Sigmoid colon (tissue), 7 donors: ENCODE measurements around the gene ATL2. TPM values are rescaled to one million over a fixed set of nuclear protein-coding genes. Genes with fewer than 3 reads are reported as not detected.

Experiments
- DNase-seq: peaks from one replicate; pipeline ENCODE4 v3.0.0-alpha.2; 2019
- H3K27ac ChIP-seq, 4 donors: fragments of 200-600 bp; sonication (generic); one replicate each; pipeline ENCODE4 v1.5.1; 2016 to 2019; ENCODE audit warnings: mild to moderate bottlenecking in 1 of 4
- H3K27me3 ChIP-seq, 3 donors: fragments of 200-600 bp; sonication (generic); one replicate each; pipeline ENCODE4 v1.5.1; 2019; ENCODE audit warnings: mild to moderate bottlenecking in 1 of 3
- H3K36me3 ChIP-seq, 4 donors: fragments of 200-600 bp; sonication (generic); one replicate each; pipeline ENCODE4 v1.5.1; 2016 to 2019
- H3K4me1 ChIP-seq, 4 donors: fragments of 200-600 bp; sonication (generic); one replicate each; pipeline ENCODE4 v1.5.1; 2017 to 2019
- H3K4me3 ChIP-seq, 4 donors: fragments of 200-600 bp; sonication (generic); one replicate each; pipeline ENCODE4 v1.5.1; 2017 to 2019; ENCODE audit warnings: mild to moderate bottlenecking in 2 of 4, moderate library complexity in 1 of 4
- H3K9me3 ChIP-seq, 4 donors: fragments of 200-600 bp in 3 of 4; sonication (generic) in 3 of 4; one replicate each; pipeline versions ENCODE4 v1.5.1 to v1.6.1; 2013 to 2019
- EP300 ChIP-seq, 4 donors: sonication (generic); formaldehyde crosslinking; IDR thresholded peaks; one replicate each; pipeline ENCODE4 v1.6.1; 2017; ENCODE audit warnings: antibody characterized with exemption in 4 of 4
- POLR2A ChIP-seq, 2 donors: fragments of 450-650 bp; IDR thresholded peaks; one replicate each; pipeline ENCODE4 v1.6.1; 2016; ENCODE audit warnings: antibody characterized with exemption in 2 of 2, mild to moderate bottlenecking in 2 of 2, moderate library complexity in 2 of 2
- POLR2AphosphoS5 ChIP-seq, 4 donors: sonication (generic); formaldehyde crosslinking; IDR thresholded peaks; one replicate each; pipeline ENCODE4 v1.6.1; 2017; ENCODE audit warnings: antibody characterized with exemption in 4 of 4
- WGBS, 2 donors: extraction: QIAGEN DNeasy Blood & Tissue Kit; methylation state at CpG; one replicate each; pipeline ENCODE4 v1.1.7; 2013; 5-methylcytosine and 5-hydroxymethylcytosine counted together
- intact Hi-C: fragments of 100-400 bp; cut with DNase I; formaldehyde crosslinking; loops from one replicate; pipeline ENCODE4 v1.15.1; 2023
- polyA plus RNA-seq, 3 donors: library from polyadenylated mRNA; stranded (reverse); fragments of 200-250 nt; gene quantifications; one replicate each; pipeline ENCODE4 v1.2.3, GENCODE V29; 2013
- total RNA-seq, 4 donors: library from RNA; depleted of rRNA; stranded (reverse); fragments of >200 nt; gene quantifications; one replicate each; pipeline ENCODE4 v1.1.0, GENCODE V29; 2016
- TF ChIP-seq, protein P1 (sequence below), 4 experiments: fragments of 450-650 bp in 3 of 4; fragments of 200-600 bp in 1 of 4; IDR thresholded peaks; one replicate each; pipeline ENCODE4 v1.5.1; 2016 to 2019; ENCODE audit warnings: antibody characterized with exemption in 4 of 4, mild to moderate bottlenecking in 3 of 4, moderate library complexity in 2 of 4
- donor health status: healthy with polysubstance abuse.
- donor health status: Bipolar disorder and iron deficiency.
- donor health status: healthy.

The ATL2 gene
- total and polyA plus RNA-seq, 7 donors = 12.7 to 271 (median 176) TPM

GRCh38 chr2:38317725-38318124, 59.3 kb downstream of the ATL2 start:
- intact Hi-C loops = loop anchor here (5.0 kb wide), 6 partner anchors 60 to 430 kb away; partner anchors contain the start of genes ATL2 and HNRNPLL

GRCh38 chr2:38315707-38316333, 61.3 kb downstream of the ATL2 start:
- Histone ChIP-seq H3K27me3 (no peaks in the 10 kb centered on the region), H3K4me1 (peaks cover 0 to 29% (median 27%) of the 10 kb centered on the region in 4 donors), H3K36me3 (peaks cover 6 to 67% (median 28%) of the 10 kb centered on the region in 4 donors), H3K4me3 (no peak overlapping the region), H3K27ac (peak overlapping the region; percentile 51 to 74 (median 67)), H3K9me3 (no peaks in the 10 kb centered on the region)
- DNase-seq = no peak
- intact Hi-C loops = loop anchor here (5.0 kb wide), 6 partner anchors 61 to 431 kb away; partner anchors contain the start of genes ATL2 and HNRNPLL
- TF ChIP-seq EP300 (IDR thresholded peaks at IDR 0.05) (peak in 1 of 4 donors; percentile 10), POLR2AphosphoS5 (IDR thresholded peaks at IDR 0.05) (peak in 1 of 4 donors; percentile 32), POLR2A (IDR thresholded peaks at IDR 0.05) (no peak)
- TF ChIP-seq, protein P1, sequence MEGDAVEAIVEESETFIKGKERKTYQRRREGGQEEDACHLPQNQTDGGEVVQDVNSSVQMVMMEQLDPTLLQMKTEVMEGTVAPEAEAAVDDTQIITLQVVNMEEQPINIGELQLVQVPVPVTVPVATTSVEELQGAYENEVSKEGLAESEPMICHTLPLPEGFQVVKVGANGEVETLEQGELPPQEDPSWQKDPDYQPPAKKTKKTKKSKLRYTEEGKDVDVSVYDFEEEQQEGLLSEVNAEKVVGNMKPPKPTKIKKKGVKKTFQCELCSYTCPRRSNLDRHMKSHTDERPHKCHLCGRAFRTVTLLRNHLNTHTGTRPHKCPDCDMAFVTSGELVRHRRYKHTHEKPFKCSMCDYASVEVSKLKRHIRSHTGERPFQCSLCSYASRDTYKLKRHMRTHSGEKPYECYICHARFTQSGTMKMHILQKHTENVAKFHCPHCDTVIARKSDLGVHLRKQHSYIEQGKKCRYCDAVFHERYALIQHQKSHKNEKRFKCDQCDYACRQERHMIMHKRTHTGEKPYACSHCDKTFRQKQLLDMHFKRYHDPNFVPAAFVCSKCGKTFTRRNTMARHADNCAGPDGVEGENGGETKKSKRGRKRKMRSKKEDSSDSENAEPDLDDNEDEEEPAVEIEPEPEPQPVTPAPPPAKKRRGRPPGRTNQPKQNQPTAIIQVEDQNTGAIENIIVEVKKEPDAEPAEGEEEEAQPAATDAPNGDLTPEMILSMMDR (IDR thresholded peaks at IDR 0.05) = peak; percentile 46 to 75 (median 64)
- 55 to 75% methylated on average over 2 of the region's 2 CpGs for WGBS, 2 donors

More at GRCh38 chr2:38317725-38318124, 59.3 kb downstream of the ATL2 start:
- H3K27me3 ChIP-seq = no peaks in the 10 kb centered on the region
- H3K4me3 ChIP-seq = no peak overlapping the region
- TF ChIP-seq POLR2AphosphoS5 (IDR thresholded peaks at IDR 0.05) = no peak
- TF ChIP-seq EP300 (IDR thresholded peaks at IDR 0.05) = no peak
- TF ChIP-seq, protein P1 (IDR thresholded peaks at IDR 0.05) = no peak
- TF ChIP-seq POLR2A (IDR thresholded peaks at IDR 0.05) = no peak
- DNase-seq = no peak
- peak overlapping the region in 2 of 4 donors; percentile 17 to 70 for H3K27ac ChIP-seq
- peaks cover 6 to 54% (median 18%) of the 10 kb centered on the region in 4 donors for H3K36me3 ChIP-seq
- peaks cover 0 to 39% (median 34%) of the 10 kb centered on the region in 4 donors for H3K4me1 ChIP-seq
- H3K9me3 ChIP-seq = no peaks in the 10 kb centered on the region

GRCh38 chr2:38308821-38309220, 68.3 kb downstream of the ATL2 start:
- Histone ChIP-seq H3K9me3 (no peaks in the 10 kb centered on the region), H3K4me3 (no peak overlapping the region), H3K27me3 (no peaks in the 10 kb centered on the region), H3K27ac (no peak overlapping the region), H3K4me1 (peaks cover 0 to 8% (median 0%) of the 10 kb centered on the region in 4 donors), H3K36me3 (peaks cover 0 to 90% (median 37%) of the 10 kb centered on the region in 4 donors)
- TF ChIP-seq POLR2AphosphoS5 (IDR thresholded peaks at IDR 0.05) (no peak), EP300 (IDR thresholded peaks at IDR 0.05) (no peak), POLR2A (IDR thresholded peaks at IDR 0.05) (no peak)
- TF ChIP-seq, protein P1 (IDR thresholded peaks at IDR 0.05) = no peak
- intact Hi-C loops = no loop called here
- 97 to 100% methylated on average over 1 of the region's 1 CpG for WGBS, 2 donors
- DNase-seq = no peak

GRCh38 chr2:38301969-38302702, 74.9 kb downstream of the ATL2 start:
- peak overlapping the region in 1 of 4 donors; percentile 10 for H3K27ac ChIP-seq
- no peak overlapping the region for H3K4me3 ChIP-seq
- 93 to 94% methylated on average over 3 of the region's 3 CpGs for WGBS, 2 donors
- TF ChIP-seq EP300 (IDR thresholded peaks at IDR 0.05) (no peak), POLR2A (IDR thresholded peaks at IDR 0.05) (no peak)
- H3K36me3 ChIP-seq = peaks cover 9 to 84% (median 23%) of the 10 kb centered on the region in 4 donors
- no peaks in the 10 kb centered on the region for H3K9me3 ChIP-seq
- intact Hi-C loops = no loop called here
- no peak for DNase-seq
- no peaks in the 10 kb centered on the region for H3K27me3 ChIP-seq
- H3K4me1 ChIP-seq = peaks cover 0 to 32% (median 14%) of the 10 kb centered on the region in 4 donors
